SJCRH30 (cell line): ENCODE measurements around the gene MTNR1B. TPM values are rescaled to one million over a fixed set of nuclear protein-coding genes. Genes with fewer than 3 reads are reported as not detected.

Experiments
- DNase-seq, 2 experiments: peaks; one replicate each; pipeline ENCODE4 v3.0.0-alpha.2; 2015 to 2020
- H3K27ac ChIP-seq: fragments of 250-450 bp; sonication (Bioruptor Pico); 2 replicates; pipeline ENCODE4 v1.5.1; 2020; ENCODE audit warnings: mild to moderate bottlenecking, moderate library complexity
- H3K27me3 ChIP-seq: fragments of 250-450 bp; sonication (Bioruptor Pico); 2 replicates; pipeline ENCODE4 v1.5.1; 2020; ENCODE audit warnings: mild to moderate bottlenecking, moderate library complexity
- H3K36me3 ChIP-seq: fragments of 250-450 bp; sonication (Bioruptor Pico); 2 replicates; pipeline ENCODE4 v1.5.1; 2020; ENCODE audit warnings: mild to moderate bottlenecking, moderate library complexity
- H3K4me1 ChIP-seq: fragments of 250-450 bp; sonication (Bioruptor Pico); 2 replicates; pipeline ENCODE4 v1.5.1; 2020; ENCODE audit warnings: mild to moderate bottlenecking, moderate library complexity
- H3K4me3 ChIP-seq: fragments of 250-450 bp; sonication (Bioruptor Pico); 2 replicates; pipeline ENCODE4 v1.5.1; 2020; ENCODE audit warnings: mild to moderate bottlenecking, moderate library complexity
- H3K9me3 ChIP-seq: fragments of 250-450 bp; sonication (Bioruptor Pico); replicated peaks from 2 replicates; pipeline ENCODE4 v1.5.1; 2020; ENCODE audit warnings: mild to moderate bottlenecking, moderate library complexity
- total RNA-seq: library from RNA; depleted of rRNA; stranded (reverse); fragments of >200 nt; shearing (Covaris generic); gene quantifications from 2 replicates; pipeline ENCODE4 v1.2.3, GENCODE V29; 2014

The MTNR1B gene
- total RNA-seq, 1 experiment from 2014 or later: not detected

- Histone ChIP-seq H3K4me1 (no peaks in the 10 kb centered on the region), H3K9me3 (no peaks in the 10 kb centered on the region), H3K27me3 (no peaks in the 10 kb centered on the region), H3K36me3 (no peaks in the 10 kb centered on the region), H3K27ac (no peak overlapping the region), H3K4me3 (no peak overlapping the region)
- no peak for DNase-seq
Measured at GRCh38 chr11:92965196-92965595, 4.3 kb upstream of the MTNR1B start.

GRCh38 chr11:92967178-92967577, 2.3 kb upstream of the MTNR1B start:
- Histone ChIP-seq H3K36me3 (no peaks in the 10 kb centered on the region), H3K4me3 (no peak overlapping the region), H3K9me3 (no peaks in the 10 kb centered on the region), H3K27me3 (no peaks in the 10 kb centered on the region), H3K27ac (no peak overlapping the region), H3K4me1 (no peaks in the 10 kb centered on the region)
- DNase-seq: no peak

- Histone ChIP-seq H3K36me3 (no peaks in the 10 kb centered on the region), H3K27ac (no peak overlapping the region), H3K9me3 (no peaks in the 10 kb centered on the region), H3K27me3 (no peaks in the 10 kb centered on the region), H3K4me1 (no peaks in the 10 kb centered on the region), H3K4me3 (no peak overlapping the region)
- no peak for DNase-seq
Measured at GRCh38 chr11:92967867-92968266, 1.6 kb upstream of the MTNR1B start.

GRCh38 chr11:92969293-92969633, 188 bp upstream of the MTNR1B start:
- Histone ChIP-seq H3K4me3 (no peak overlapping the region), H3K4me1 (no peaks in the 10 kb centered on the region), H3K36me3 (no peaks in the 10 kb centered on the region), H3K9me3 (no peaks in the 10 kb centered on the region), H3K27ac (no peak overlapping the region), H3K27me3 (no peaks in the 10 kb centered on the region)
- no peak for DNase-seq

- no peak overlapping the region for H3K4me3 ChIP-seq
- DNase-seq: no peak
- H3K27ac ChIP-seq: no peak overlapping the region
- H3K9me3 ChIP-seq: no peaks in the 10 kb centered on the region
- H3K36me3 ChIP-seq: no peaks in the 10 kb centered on the region
- no peaks in the 10 kb centered on the region for H3K4me1 ChIP-seq
- H3K27me3 ChIP-seq: no peaks in the 10 kb centered on the region
Measured at GRCh38 chr11:92972248-92972647, 2.8 kb downstream of the MTNR1B start.

- Histone ChIP-seq H3K4me1 (no peaks in the 10 kb centered on the region), H3K9me3 (no peaks in the 10 kb centered on the region), H3K27me3 (no peaks in the 10 kb centered on the region), H3K36me3 (no peaks in the 10 kb centered on the region), H3K27ac (no peak overlapping the region), H3K4me3 (no peak overlapping the region)
- no peak for DNase-seq
Measured at GRCh38 chr11:92975285-92975684, 5.8 kb downstream of the MTNR1B start.

- no peaks in the 10 kb centered on the region for H3K9me3 ChIP-seq
- no peaks in the 10 kb centered on the region for H3K27me3 ChIP-seq
- no peak overlapping the region for H3K4me3 ChIP-seq
- H3K36me3 ChIP-seq: no peaks in the 10 kb centered on the region
- H3K4me1 ChIP-seq: no peaks in the 10 kb centered on the region
- H3K27ac ChIP-seq: no peak overlapping the region
- no peak for DNase-seq
Measured at GRCh38 chr11:92976681-92977080, 7.2 kb downstream of the MTNR1B start.

GRCh38 chr11:92977401-92977800, 8.0 kb downstream of the MTNR1B start:
- H3K36me3 ChIP-seq: no peaks in the 10 kb centered on the region
- H3K4me3 ChIP-seq: no peak overlapping the region
- H3K4me1 ChIP-seq: no peaks in the 10 kb centered on the region
- H3K27ac ChIP-seq: no peak overlapping the region
- no peak for DNase-seq
- H3K27me3 ChIP-seq: no peaks in the 10 kb centered on the region
- H3K9me3 ChIP-seq: no peaks in the 10 kb centered on the region

- Histone ChIP-seq H3K4me3 (no peak overlapping the region), H3K9me3 (no peaks in the 10 kb centered on the region), H3K36me3 (no peaks in the 10 kb centered on the region), H3K27ac (no peak overlapping the region), H3K4me1 (no peaks in the 10 kb centered on the region), H3K27me3 (no peaks in the 10 kb centered on the region)
- peak; percentile 6 to 20 for DNase-seq
Measured at GRCh38 chr11:92978271-92979111, 9.0 kb downstream of the MTNR1B start.

- Histone ChIP-seq H3K27me3 (no peaks in the 10 kb centered on the region), H3K36me3 (no peaks in the 10 kb centered on the region), H3K27ac (no peak overlapping the region), H3K4me1 (no peaks in the 10 kb centered on the region), H3K9me3 (no peaks in the 10 kb centered on the region), H3K4me3 (no peak overlapping the region)
- DNase-seq: no peak
Measured at GRCh38 chr11:92979176-92979575, 9.7 kb downstream of the MTNR1B start.

- Histone ChIP-seq H3K9me3 (no peaks in the 10 kb centered on the region), H3K4me1 (no peaks in the 10 kb centered on the region)
Measured at GRCh38 chr11:92980312-92980711, 10.9 kb downstream of the MTNR1B start.

GRCh38 chr11:92981508-92982043, 12.1 kb downstream of the MTNR1B start:
- no peaks in the 10 kb centered on the region for H3K9me3 ChIP-seq
- no peaks in the 10 kb centered on the region for H3K36me3 ChIP-seq
- no peaks in the 10 kb centered on the region for H3K27me3 ChIP-seq
- H3K4me1 ChIP-seq: no peaks in the 10 kb centered on the region
- H3K4me3 ChIP-seq: no peak overlapping the region
- no peak overlapping the region for H3K27ac ChIP-seq
- DNase-seq: no peak

More at GRCh38 chr11:92980312-92980711, 10.9 kb downstream of the MTNR1B start:
- H3K36me3 ChIP-seq: no peaks in the 10 kb centered on the region
- no peak overlapping the region for H3K4me3 ChIP-seq
- H3K27ac ChIP-seq: no peak overlapping the region
- DNase-seq: no peak
- H3K27me3 ChIP-seq: no peaks in the 10 kb centered on the region

- no peak for DNase-seq
- H3K4me3 ChIP-seq: no peak overlapping the region
- H3K4me1 ChIP-seq: no peaks in the 10 kb centered on the region
- no peak overlapping the region for H3K27ac ChIP-seq
- H3K9me3 ChIP-seq: no peaks in the 10 kb centered on the region
- no peaks in the 10 kb centered on the region for H3K27me3 ChIP-seq
- no peaks in the 10 kb centered on the region for H3K36me3 ChIP-seq
Measured at GRCh38 chr11:92986585-92986984, 17.1 kb downstream of the MTNR1B start.

GRCh38 chr11:92993004-92993403, 23.6 kb downstream of the MTNR1B start:
- Histone ChIP-seq H3K4me3 (no peak overlapping the region), H3K4me1 (no peaks in the 10 kb centered on the region), H3K36me3 (no peaks in the 10 kb centered on the region), H3K27me3 (no peaks in the 10 kb centered on the region), H3K9me3 (no peaks in the 10 kb centered on the region), H3K27ac (no peak overlapping the region)
- DNase-seq: no peak

- Histone ChIP-seq H3K9me3 (no peaks in the 10 kb centered on the region), H3K27me3 (no peaks in the 10 kb centered on the region), H3K36me3 (no peaks in the 10 kb centered on the region), H3K4me1 (peaks cover 19% of the 10 kb centered on the region), H3K4me3 (no peak overlapping the region), H3K27ac (peak overlapping the region; percentile 60)
- DNase-seq: peak; percentile 30 to 57
Measured at GRCh38 chr11:93000511-93001476, 31.3 kb downstream of the MTNR1B start.
